ENCODE measurements around the gene PALM2AKAP2.

PALM2AKAP2 gene

GRCh38 chr9:109796078-109796477, 16.1 kb downstream of the PALM2AKAP2 start:
- DNase-seq (ENCODE audit: low read depth), result no peak
- H3K4me3 ChIP-seq (ENCODE audit: control insufficient read depth, low read depth, low read length), result no peak overlapping the region

GRCh38 chr9:109797006-109797405, 17.0 kb downstream of the PALM2AKAP2 start:
- no peak overlapping the region for H3K4me3 ChIP-seq (ENCODE audit: control insufficient read depth, low read depth, low read length)
- TF ChIP-seq CTCF (IDR thresholded peaks at IDR 0.05; ENCODE audit: control insufficient read depth, insufficient read depth, low read depth, low read length, missing control alignments), result no peak
- no peak for DNase-seq (ENCODE audit: low read depth)

More at GRCh38 chr9:109796078-109796477, 16.1 kb downstream of the PALM2AKAP2 start:
- no peak for TF ChIP-seq CTCF (IDR thresholded peaks at IDR 0.05; ENCODE audit: control insufficient read depth, insufficient read depth, low read depth, low read length, missing control alignments)

- TF ChIP-seq CTCF (IDR thresholded peaks at IDR 0.05; ENCODE audit: control insufficient read depth, insufficient read depth, low read depth, low read length, missing control alignments), result no peak
- no peak for DNase-seq (ENCODE audit: low read depth)
Measured at GRCh38 chr9:109797509-109797908, 17.5 kb downstream of the PALM2AKAP2 start.

GRCh38 chr9:109799141-109799540, 19.1 kb downstream of the PALM2AKAP2 start:
- no peak for TF ChIP-seq CTCF (IDR thresholded peaks at IDR 0.05; ENCODE audit: control insufficient read depth, insufficient read depth, low read depth, low read length, missing control alignments)
- DNase-seq (ENCODE audit: low read depth), result no peak
- H3K4me3 ChIP-seq (ENCODE audit: control insufficient read depth, low read depth, low read length), result no peak overlapping the region

More at GRCh38 chr9:109797509-109797908, 17.5 kb downstream of the PALM2AKAP2 start:
- no peak overlapping the region for H3K4me3 ChIP-seq (ENCODE audit: control insufficient read depth, low read depth, low read length)

- H3K4me3 ChIP-seq (ENCODE audit: control insufficient read depth, low read depth, low read length), result no peak overlapping the region
- no peak for TF ChIP-seq CTCF (IDR thresholded peaks at IDR 0.05; ENCODE audit: control insufficient read depth, insufficient read depth, low read depth, low read length, missing control alignments)
- no peak for DNase-seq (ENCODE audit: low read depth)
Measured at GRCh38 chr9:109799792-109800191, 19.8 kb downstream of the PALM2AKAP2 start.

GRCh38 chr9:109801484-109801883, 21.5 kb downstream of the PALM2AKAP2 start:
- TF ChIP-seq CTCF (IDR thresholded peaks at IDR 0.05; ENCODE audit: control insufficient read depth, insufficient read depth, low read depth, low read length, missing control alignments), result no peak
- DNase-seq (ENCODE audit: low read depth), result no peak
- H3K4me3 ChIP-seq (ENCODE audit: control insufficient read depth, low read depth, low read length), result no peak overlapping the region

- no peak overlapping the region for H3K4me3 ChIP-seq (ENCODE audit: control insufficient read depth, low read depth, low read length)
- DNase-seq (ENCODE audit: low read depth), result no peak
- TF ChIP-seq CTCF (IDR thresholded peaks at IDR 0.05; ENCODE audit: control insufficient read depth, insufficient read depth, low read depth, low read length, missing control alignments), result no peak
Measured at GRCh38 chr9:109802491-109802890, 22.5 kb downstream of the PALM2AKAP2 start.

Measured in AG09309 (cell line).